Stimulated activated CD8-positive, alpha-beta memory T cell treated with anti-CD3 and anti-CD28 coated beads, Interleukin-15, amount 100 ng/mL, for 1 hour (primary cell): Measurements from ENCODE around the gene TYW1B.
"Not testable (repeated sequence)": the region's sequence is repeated elsewhere in the genome, so short reads cannot be mapped to it uniquely, and the experiment has no call there.

ENCODE experiments used
- DNase-seq: peaks from one replicate; pipeline ENCODE4 v3.0.0-alpha.2; 2020; ENCODE audit warnings: low read depth

TYW1B gene

GRCh38 chr7:72753229-72753628 is 74.8 kb downstream of the TYW1B start:
- not testable (repeated sequence) for DNase-seq

- no peak for DNase-seq
Measured at GRCh38 chr7:72751978-72752377, 76.0 kb downstream of the TYW1B start.

- no peak for DNase-seq
Measured at GRCh38 chr7:72751378-72751777, 76.6 kb downstream of the TYW1B start.

- DNase-seq, result not testable (repeated sequence)
Measured at GRCh38 chr7:72748649-72749048, 79.4 kb downstream of the TYW1B start.

GRCh38 chr7:72744244-72744926 is 83.6 kb downstream of the TYW1B start:
- DNase-seq, result not testable (repeated sequence)

GRCh38 chr7:72743801-72744200 is 84.2 kb downstream of the TYW1B start:
- not testable (repeated sequence) for DNase-seq

GRCh38 chr7:72739716-72740115 is 88.3 kb downstream of the TYW1B start:
- not testable (repeated sequence) for DNase-seq

GRCh38 chr7:72735855-72736254 is 92.1 kb downstream of the TYW1B start:
- not testable (repeated sequence) for DNase-seq

- DNase-seq, result not testable (repeated sequence)
Measured at GRCh38 chr7:72730815-72731214, 97.2 kb downstream of the TYW1B start.

GRCh38 chr7:72730384-72730783 is 97.6 kb downstream of the TYW1B start:
- not testable (repeated sequence) for DNase-seq

- DNase-seq, result not testable (repeated sequence)
Measured at GRCh38 chr7:72729130-72729529, 98.9 kb downstream of the TYW1B start.

GRCh38 chr7:72722694-72723093 is 105.3 kb downstream of the TYW1B start:
- not testable (repeated sequence) for DNase-seq

- DNase-seq, result not testable (repeated sequence)
Measured at GRCh38 chr7:72720890-72721289, 107.1 kb downstream of the TYW1B start.

- not testable (repeated sequence) for DNase-seq
Measured at GRCh38 chr7:72717252-72717774, 110.7 kb downstream of the TYW1B start.

GRCh38 chr7:72711927-72712326 is 116.1 kb downstream of the TYW1B start:
- not testable (repeated sequence) for DNase-seq

- no peak for DNase-seq
Measured at GRCh38 chr7:72710983-72711382, 117.0 kb downstream of the TYW1B start.

- no peak for DNase-seq
Measured at GRCh38 chr7:72709909-72710308, 118.1 kb downstream of the TYW1B start.

GRCh38 chr7:72708371-72709050 is 119.5 kb downstream of the TYW1B start:
- DNase-seq, result not testable (repeated sequence)

GRCh38 chr7:72706521-72706920 is 121.5 kb downstream of the TYW1B start:
- DNase-seq, result no peak

- DNase-seq, result not testable (repeated sequence)
Measured at GRCh38 chr7:72705693-72706092, 122.3 kb downstream of the TYW1B start.

GRCh38 chr7:72704894-72705293 is 123.1 kb downstream of the TYW1B start:
- no peak for DNase-seq

GRCh38 chr7:72700548-72700947 is 127.5 kb downstream of the TYW1B start:
- not testable (repeated sequence) for DNase-seq

GRCh38 chr7:72697066-72697465 is 130.9 kb downstream of the TYW1B start:
- DNase-seq, result not testable (repeated sequence)
